Measurements from ENCODE around the gene PET100.

Gene PET100

GRCh38 chr19:7610491-7611240 lies 18.9 kb upstream of the PET100 start:
- Histone ChIP-seq H3K4me2 (ENCODE audit: low read length) (no peak overlapping the region), H3K9ac (no peak overlapping the region), H3K4me3 (ENCODE audit: low read depth, low read length) (no peak overlapping the region), H3K9me3 (ENCODE audit: control insufficient read depth, low read length) (no peaks in the 10 kb centered on the region), H3K4me1 (no peaks in the 10 kb centered on the region), H3K27ac (no peak overlapping the region), H2AFZ (no peak overlapping the region), H3K27me3 (ENCODE audit: control insufficient read depth, insufficient read depth, low read length) (no peaks in the 10 kb centered on the region), H3K79me2 (no peaks in the 10 kb centered on the region), H3K36me3 (ENCODE audit: control insufficient read depth, insufficient read depth, low read length) (no peaks in the 10 kb centered on the region)
- TF ChIP-seq CTCF (IDR thresholded peaks at IDR 0.05), result no peak

- H3K9me3 ChIP-seq (ENCODE audit: control insufficient read depth, low read length), result no peaks in the 10 kb centered on the region
- no peak overlapping the region for H2AFZ ChIP-seq
- no peak overlapping the region for H3K4me3 ChIP-seq (ENCODE audit: low read depth, low read length)
- no peak for TF ChIP-seq CTCF (IDR thresholded peaks at IDR 0.05)
- H3K9ac ChIP-seq, result no peak overlapping the region
- H3K27me3 ChIP-seq (ENCODE audit: control insufficient read depth, insufficient read depth, low read length), result no peaks in the 10 kb centered on the region
- no peaks in the 10 kb centered on the region for H3K4me1 ChIP-seq
- no peak overlapping the region for H3K27ac ChIP-seq
- H3K79me2 ChIP-seq, result no peaks in the 10 kb centered on the region
- H3K4me2 ChIP-seq (ENCODE audit: low read length), result no peak overlapping the region
- no peaks in the 10 kb centered on the region for H3K36me3 ChIP-seq (ENCODE audit: control insufficient read depth, insufficient read depth, low read length)
Observed at GRCh38 chr19:7611541-7612279, 17.9 kb upstream of the PET100 start.

GRCh38 chr19:7612282-7613274 lies 17.0 kb upstream of the PET100 start:
- TF ChIP-seq CTCF (IDR thresholded peaks at IDR 0.05), result no peak
- no peaks in the 10 kb centered on the region for H3K4me1 ChIP-seq
- no peak overlapping the region for H3K4me3 ChIP-seq (ENCODE audit: low read depth, low read length)

DNA sequence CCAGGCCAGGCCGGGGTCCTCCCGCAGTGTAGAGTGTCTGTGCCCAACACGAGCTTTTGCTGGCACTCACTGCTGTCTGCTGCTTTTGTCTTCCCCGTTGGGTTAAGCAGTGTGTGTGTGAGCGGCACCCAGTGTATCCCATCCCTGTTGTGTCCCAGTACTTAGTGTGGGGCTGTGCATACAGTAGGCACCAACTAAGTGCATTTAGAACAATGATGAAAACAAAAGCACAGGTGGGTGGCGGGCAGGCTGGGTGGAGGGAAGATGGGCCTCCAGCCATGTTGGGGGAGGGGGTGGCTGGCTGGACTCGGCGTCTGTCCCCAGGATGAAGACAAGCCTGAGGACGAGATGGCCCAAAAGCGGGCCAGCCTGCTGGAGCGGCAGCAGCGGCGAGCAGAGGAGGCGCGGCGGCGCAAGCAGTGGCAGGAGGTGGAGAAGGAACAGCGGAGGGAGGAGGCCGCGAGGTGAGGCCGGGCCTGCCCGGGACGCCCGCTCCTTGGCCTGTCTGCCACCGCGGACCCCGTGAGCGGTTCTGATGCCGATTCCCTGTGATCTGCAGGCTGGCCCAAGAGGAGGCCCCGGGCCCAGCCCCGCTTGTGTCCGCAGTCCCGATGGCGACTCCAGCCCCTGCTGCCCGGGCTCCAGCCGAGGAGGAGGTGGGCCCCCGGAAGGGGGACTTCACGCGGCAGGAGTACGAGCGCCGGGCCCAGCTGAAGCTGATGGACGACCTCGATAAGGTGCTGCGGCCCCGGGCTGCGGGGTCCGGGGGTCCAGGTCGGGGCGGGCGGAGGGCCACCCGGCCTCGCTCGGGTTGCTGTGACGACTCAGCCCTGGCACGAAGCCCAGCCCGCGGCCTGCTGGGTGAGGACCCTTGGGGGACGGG lies 14.5 kb upstream of the PET100 start:
- no peak for TF ChIP-seq CTCF (IDR thresholded peaks at IDR 0.05)
- H3K36me3 ChIP-seq (ENCODE audit: control insufficient read depth, insufficient read depth, low read length), result no peaks in the 10 kb centered on the region
- no peak overlapping the region for H2AFZ ChIP-seq
- no peak overlapping the region for H3K4me2 ChIP-seq (ENCODE audit: low read length)
- H3K9ac ChIP-seq, result no peak overlapping the region
- no peaks in the 10 kb centered on the region for H3K9me3 ChIP-seq (ENCODE audit: control insufficient read depth, low read length)
- H3K27me3 ChIP-seq (ENCODE audit: control insufficient read depth, insufficient read depth, low read length), result no peaks in the 10 kb centered on the region
- H3K27ac ChIP-seq, result no peak overlapping the region
- peaks cover 3% of the 10 kb centered on the region for H3K4me1 ChIP-seq
- H3K79me2 ChIP-seq, result no peaks in the 10 kb centered on the region
- H3K4me3 ChIP-seq (ENCODE audit: low read depth, low read length), result no peak overlapping the region

More at GRCh38 chr19:7612282-7613274, 17.0 kb upstream of the PET100 start:
- Histone ChIP-seq H3K4me2 (ENCODE audit: low read length) (no peak overlapping the region), H3K36me3 (ENCODE audit: control insufficient read depth, insufficient read depth, low read length) (no peaks in the 10 kb centered on the region), H3K9ac (no peak overlapping the region), H3K9me3 (ENCODE audit: control insufficient read depth, low read length) (no peaks in the 10 kb centered on the region), H3K79me2 (no peaks in the 10 kb centered on the region), H2AFZ (no peak overlapping the region), H3K27ac (no peak overlapping the region), H3K27me3 (ENCODE audit: control insufficient read depth, insufficient read depth, low read length) (no peaks in the 10 kb centered on the region)
